Heart right ventricle (tissue), 16 donors: ENCODE results near the gene MYO3B. TPM values are rescaled to one million over a fixed set of nuclear protein-coding genes. Genes with fewer than 3 reads are reported as not detected.
"Not testable (repeated sequence)": the region's sequence is repeated elsewhere in the genome, so short reads cannot be mapped to it uniquely, and the experiment has no call there.

ENCODE experiments used
- ATAC-seq, 8 donors: fragments of 200-7000 bp; cut with Tn5 transposase; one replicate each; pipeline ENCODE4 v1.9.1; 2020; ENCODE audit warnings: mild to moderate bottlenecking in 8 of 8, moderate library complexity in 8 of 8, moderate number of reproducible peaks in 1 of 8
- DNase-seq, 2 donors: peaks; one replicate each; pipeline ENCODE4 v3.0.0-alpha.2; 2020
- H3K27ac ChIP-seq, 10 donors: fragments of 200-600 bp; sonication (generic) in 2 of 10; one replicate each; pipeline versions ENCODE4 v1.5.0 to v1.8.0; 2020 to 2022; ENCODE audit warnings: mild to moderate bottlenecking in 3 of 10
- H3K27me3 ChIP-seq, 7 donors: fragments of 200-600 bp; one replicate each; pipeline ENCODE4 v1.8.0; 2021 to 2022; ENCODE audit warnings: mild to moderate bottlenecking in 2 of 7
- H3K36me3 ChIP-seq, 9 donors: fragments of 200-600 bp; sonication (generic) in 1 of 9; one replicate each; pipeline versions ENCODE4 v1.5.0 to v1.8.0; 2020 to 2022; ENCODE audit warnings: mild to moderate bottlenecking in 2 of 9
- H3K4me1 ChIP-seq, 9 donors: fragments of 200-600 bp; sonication (generic) in 1 of 9; one replicate each; pipeline versions ENCODE4 v1.5.0 to v1.8.0; 2020 to 2022; ENCODE audit warnings: mild to moderate bottlenecking in 4 of 9
- H3K4me3 ChIP-seq, 10 donors: fragments of 200-600 bp; sonication (generic) in 2 of 10; one replicate each; pipeline versions ENCODE4 v1.5.0 to v1.8.0; 2020 to 2022; ENCODE audit warnings: mild to moderate bottlenecking in 7 of 10, moderate library complexity in 2 of 10
- H3K9me3 ChIP-seq, 11 donors: fragments of 200-600 bp in 10 of 11; sonication (generic) in 2 of 11; one replicate each; pipeline versions ENCODE4 v1.5.0 to v1.8.0; 2013 to 2022; ENCODE audit warnings: mild to moderate bottlenecking in 2 of 11, control low read depth in 1 of 11, moderate library complexity in 1 of 11
- WGBS, 2 donors: extraction: QIAGEN DNeasy Blood & Tissue Kit; methylation state at CpG; one replicate each; pipeline ENCODE4 v1.1.7; 2013; ENCODE audit warnings: inconsistent platforms in 1 of 2; 5-methylcytosine and 5-hydroxymethylcytosine counted together
- intact Hi-C, 10 donors: fragments of 100-400 bp; cut with DNase I; formaldehyde crosslinking; loops; one replicate each; pipeline versions ENCODE4 v1.11.1 to v1.14.2; 2022
- polyA plus RNA-seq, 2 donors: library from polyadenylated mRNA; stranded (reverse); fragments of 200-250 nt; gene quantifications; one replicate each; pipeline ENCODE4 v1.2.3, GENCODE V29; 2013
- total RNA-seq, 10 donors: library from RNA; stranded (reverse); fragmentation: NEBNext Ultra II Directional in 3 of 10; extraction: Animal tissue kit (Norgen Biotek cat#: 25700) in 3 of 10; gene quantifications; one replicate each; pipeline versions ENCODE4 v1.2.1 to v1.2.4, GENCODE V29; 2021 to 2023
- TF ChIP-seq, protein P1 (sequence below), 9 donors: fragments of 200-600 bp; sonication (generic) in 2 of 9; IDR thresholded peaks; one replicate each; pipeline versions ENCODE4 v1.5.0 to v1.8.0; 2021 to 2022; ENCODE audit warnings: antibody characterized with exemption in 9 of 9, mild to moderate bottlenecking in 5 of 9, moderate library complexity in 1 of 9
- donor health status: Arrhythmogenic right ventricular cardiomyopathy.
- donor health status: ischemic (EF 13 %, LVEDD 7.1; RV severe dilation, severe dysfunction).
- donor health status: healthy with polysubstance abuse.
- donor health status: DM: no; HTN: yes; CAD: no.
- donor health status: DM: no; HTN: no; CAD: no.
- donor health status: ischemic (EF 25% LVEDD 6.9; RV normal size, moderate dysfunction).
- donor health status: ischemic (EF 25% LVEDD 5.7; RV mildly dilated, moderate dysfunction).
- donor health status: healthy.
- donor health status: DM: yes; HTN: yes; CAD: no.
- donor health status: Ischemic cardiomyopathy.
- donor health status: ischemic (EF 35%, LVEDD 5.7; RV mildly dilated, moderate dysfunction).
- donor health status: nonischemic (EF 11% LVEDD 7.7; RV severe dilation, severe dysfunction).
- donor health status: DM: yes; HTN: yes; CAD: no.
- donor health status: PGD.
- donor health status: ischemic (EF 29% LVEDD 5.4; RV normal size, mild dysfunction).
- donor health status: nonischemic (EF 23%, LVEDD 6.1; RV moderate dilation, normal function).

Gene MYO3B
- total and polyA plus RNA-seq, 12 donors: 0.05 to 0.21 (median 0.09) TPM; not detected in 8

DNA sequence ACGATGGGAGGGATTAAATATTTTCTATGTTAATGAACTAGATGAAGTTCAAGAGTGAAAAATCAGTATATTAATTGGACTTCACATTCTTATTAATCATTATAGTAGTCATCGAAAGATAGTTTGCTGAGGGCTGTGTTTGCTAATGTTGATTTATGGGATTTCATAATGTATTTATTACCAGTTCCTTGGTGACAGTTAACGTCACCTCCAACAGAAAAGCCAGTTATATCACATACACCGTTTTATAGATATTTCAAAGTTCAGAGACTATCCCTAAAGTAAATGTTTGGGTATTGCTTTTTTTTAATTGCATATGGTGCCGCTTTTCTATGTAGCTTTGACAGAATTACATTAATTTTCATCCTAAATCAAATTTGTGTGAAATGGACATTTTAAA lies 487.8 kb downstream of the MYO3B start:
- no peak for ATAC-seq
- H3K4me1 ChIP-seq: no peaks in the 10 kb centered on the region
- H3K27me3 ChIP-seq: peaks cover 0 to 10% (median 0%) of the 10 kb centered on the region in 7 donors
- no peak overlapping the region for H3K4me3 ChIP-seq
- H3K36me3 ChIP-seq: no peaks in the 10 kb centered on the region
- 75 to 94% methylated on average over 5 of the region's 5 CpGs for WGBS, 2 donors
- intact Hi-C loops: no loop called here
- no peak overlapping the region for H3K27ac ChIP-seq
- DNase-seq: no peak
- no peaks in the 10 kb centered on the region for H3K9me3 ChIP-seq
- TF ChIP-seq, protein P1, sequence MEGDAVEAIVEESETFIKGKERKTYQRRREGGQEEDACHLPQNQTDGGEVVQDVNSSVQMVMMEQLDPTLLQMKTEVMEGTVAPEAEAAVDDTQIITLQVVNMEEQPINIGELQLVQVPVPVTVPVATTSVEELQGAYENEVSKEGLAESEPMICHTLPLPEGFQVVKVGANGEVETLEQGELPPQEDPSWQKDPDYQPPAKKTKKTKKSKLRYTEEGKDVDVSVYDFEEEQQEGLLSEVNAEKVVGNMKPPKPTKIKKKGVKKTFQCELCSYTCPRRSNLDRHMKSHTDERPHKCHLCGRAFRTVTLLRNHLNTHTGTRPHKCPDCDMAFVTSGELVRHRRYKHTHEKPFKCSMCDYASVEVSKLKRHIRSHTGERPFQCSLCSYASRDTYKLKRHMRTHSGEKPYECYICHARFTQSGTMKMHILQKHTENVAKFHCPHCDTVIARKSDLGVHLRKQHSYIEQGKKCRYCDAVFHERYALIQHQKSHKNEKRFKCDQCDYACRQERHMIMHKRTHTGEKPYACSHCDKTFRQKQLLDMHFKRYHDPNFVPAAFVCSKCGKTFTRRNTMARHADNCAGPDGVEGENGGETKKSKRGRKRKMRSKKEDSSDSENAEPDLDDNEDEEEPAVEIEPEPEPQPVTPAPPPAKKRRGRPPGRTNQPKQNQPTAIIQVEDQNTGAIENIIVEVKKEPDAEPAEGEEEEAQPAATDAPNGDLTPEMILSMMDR (IDR thresholded peaks at IDR 0.05): no peak

DNA sequence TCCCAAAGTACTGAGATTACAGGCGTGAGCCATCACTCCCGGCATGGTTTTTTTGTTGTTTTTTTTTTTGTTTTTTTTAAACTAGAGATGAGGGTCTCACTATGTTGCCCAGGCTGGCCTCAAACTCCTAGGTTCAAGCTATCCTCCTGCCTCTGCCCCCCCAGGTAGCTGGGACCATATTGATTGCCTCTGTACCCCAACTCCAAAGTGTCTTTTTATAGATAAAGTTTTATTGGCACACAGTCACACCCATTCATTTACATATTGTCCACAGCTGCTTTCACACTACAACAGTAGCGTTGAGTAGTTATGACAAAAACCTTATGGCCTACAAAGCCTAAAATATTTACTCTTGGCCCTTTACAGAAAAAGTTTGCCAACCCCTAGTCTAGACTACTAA lies 492.0 kb downstream of the MYO3B start:
- 90 to 91% methylated on average over 3 of the region's 3 CpGs for WGBS, 2 donors
- TF ChIP-seq, protein P1 (IDR thresholded peaks at IDR 0.05): no peak
- ATAC-seq (no peak), DNase-seq (no peak)
- H3K4me1 ChIP-seq: no peaks in the 10 kb centered on the region
- peaks cover 0 to 11% (median 0%) of the 10 kb centered on the region in 7 donors for H3K27me3 ChIP-seq
- no peaks in the 10 kb centered on the region for H3K9me3 ChIP-seq
- no peak overlapping the region for H3K4me3 ChIP-seq
- no peaks in the 10 kb centered on the region for H3K36me3 ChIP-seq
- no peak overlapping the region for H3K27ac ChIP-seq
- intact Hi-C loops: no loop called here

DNA sequence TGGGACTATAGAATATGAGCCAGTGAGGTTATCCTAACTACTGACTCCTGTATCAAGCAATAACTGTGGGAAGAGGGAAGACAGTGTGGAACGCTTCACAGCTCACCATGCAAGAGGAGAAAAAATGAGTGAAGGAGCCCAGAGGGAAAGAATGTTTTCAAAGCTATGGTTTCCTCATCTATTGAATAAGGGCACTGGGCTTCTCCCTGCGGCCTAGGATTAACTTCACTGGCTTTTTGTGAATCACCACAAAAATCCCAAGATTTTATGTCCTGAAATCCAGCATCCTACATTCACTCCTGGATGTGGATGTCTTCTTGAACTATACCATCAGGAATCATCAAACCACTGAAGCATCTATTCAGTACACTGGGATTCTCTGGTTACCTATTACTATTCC lies 492.7 kb downstream of the MYO3B start:
- Histone ChIP-seq H3K36me3 (no peaks in the 10 kb centered on the region), H3K27ac (no peak overlapping the region), H3K9me3 (no peaks in the 10 kb centered on the region), H3K4me3 (no peak overlapping the region), H3K4me1 (no peaks in the 10 kb centered on the region), H3K27me3 (peaks cover 0 to 11% (median 0%) of the 10 kb centered on the region in 7 donors)
- TF ChIP-seq, protein P1 (IDR thresholded peaks at IDR 0.05): no peak
- ATAC-seq (no peak), DNase-seq (no peak)
- 87 to 92% methylated on average over 2 of the region's 2 CpGs for WGBS, 2 donors
- intact Hi-C loops: no loop called here

DNA sequence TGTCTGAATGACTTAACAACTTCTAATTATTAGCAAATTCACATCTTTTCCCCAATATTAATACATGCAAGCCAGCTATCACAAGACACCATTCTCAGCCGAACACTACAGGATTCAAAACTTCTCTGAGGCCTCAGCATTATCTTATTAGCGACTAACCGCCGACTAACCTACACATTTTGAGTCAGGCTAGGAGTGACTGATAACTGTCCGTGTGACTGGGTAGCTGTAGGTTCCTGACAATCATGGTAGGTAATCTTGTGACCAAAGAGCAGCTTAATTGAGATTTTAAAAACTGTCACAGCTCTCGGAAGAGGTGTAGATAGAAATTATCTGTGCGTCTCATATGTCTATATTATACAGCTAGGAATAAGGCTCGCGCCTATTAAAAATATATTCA lies 493.1 kb downstream of the MYO3B start:
- Histone ChIP-seq H3K36me3 (no peaks in the 10 kb centered on the region), H3K27ac (no peak overlapping the region), H3K4me3 (no peak overlapping the region), H3K9me3 (no peaks in the 10 kb centered on the region), H3K27me3 (peaks cover 0 to 11% (median 0%) of the 10 kb centered on the region in 7 donors), H3K4me1 (no peaks in the 10 kb centered on the region)
- no peak for DNase-seq
- TF ChIP-seq, protein P1 (IDR thresholded peaks at IDR 0.05): no peak
- no peak for ATAC-seq
- intact Hi-C loops: no loop called here
- 80 to 89% methylated on average over 9 of the region's 9 CpGs for WGBS, 2 donors

DNA sequence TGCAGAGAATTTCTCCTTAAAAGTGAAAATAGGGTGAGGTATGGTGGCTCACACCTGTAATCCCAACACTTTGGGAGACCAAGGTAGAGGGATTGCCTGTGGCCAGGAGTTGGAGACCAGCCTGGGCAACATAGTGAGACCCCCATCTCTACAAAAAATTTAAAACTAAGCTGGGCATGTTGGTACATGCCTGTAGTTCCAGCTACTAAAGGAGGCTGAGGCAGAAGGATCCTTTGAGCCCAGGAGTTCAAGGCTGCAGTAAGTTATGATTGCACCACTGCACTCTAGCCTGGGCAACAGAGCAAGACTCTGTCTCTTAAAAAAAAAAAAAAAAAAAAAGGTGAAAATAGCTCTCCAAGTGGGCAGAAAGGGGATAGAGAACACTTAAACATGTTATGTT lies 496.3 kb downstream of the MYO3B start:
- H3K27ac ChIP-seq, H3K36me3 ChIP-seq, H3K4me1 ChIP-seq, DNase-seq, H3K9me3 ChIP-seq, intact Hi-C loops, H3K4me3 ChIP-seq, ATAC-seq: not testable (repeated sequence)
- peaks cover 0 to 11% (median 0%) of the 10 kb centered on the region in 7 donors for H3K27me3 ChIP-seq
